Activated CD8-positive, alpha-beta T cell treated with anti-CD3 and anti-CD28 coated beads, Interleukin-2, amount 10 ng/mL, durations not matched to agents 7 days and 5 days (primary cell): Measurements from ENCODE around the gene CREB1. TPM values are rescaled to one million over a fixed set of nuclear protein-coding genes. Genes with fewer than 3 reads are reported as not detected.

ENCODE experiments used
- ATAC-seq: fragments of 150-1000 bp; cut with Tn5 transposase; one replicate; pipeline ENCODE4 v1.10.0; 2021; ENCODE audit warnings: moderate library complexity
- CTCF ChIA-PET: fragments of 350-600 bp; sonication (Branson Sonifier 250); formaldehyde crosslinking; loops from one replicate; lab custom pipeline; 2021; ENCODE audit warnings: antibody characterized with exemption; lab: Charles Lee
- POLR2A ChIA-PET: fragments of 350-600 bp; sonication (Branson Sonifier 250); formaldehyde crosslinking; loops from one replicate; lab custom pipeline; 2021; ENCODE audit warnings: antibody characterized with exemption; lab: Charles Lee
- DNase-seq: peaks from one replicate; pipeline ENCODE4 v3.0.0-alpha.2; 2020
- H3K27ac Mint-ChIP-seq: one replicate; pipeline ENCODE4 v1.8.0; 2021; ENCODE audit warnings: mild to moderate bottlenecking, mixed read lengths
- H3K27me3 Mint-ChIP-seq: one replicate; pipeline ENCODE4 v1.8.0; 2021; ENCODE audit warnings: low read depth, mixed read lengths
- H3K36me3 Mint-ChIP-seq: one replicate; pipeline ENCODE4 v1.8.0; 2021; ENCODE audit warnings: low read depth, mixed read lengths
- H3K4me1 Mint-ChIP-seq: one replicate; pipeline ENCODE4 v1.8.0; 2021; ENCODE audit warnings: low read depth, mixed read lengths
- H3K4me3 Mint-ChIP-seq: one replicate; pipeline ENCODE4 v1.8.0; 2021; ENCODE audit warnings: mild to moderate bottlenecking, mixed read lengths
- H3K9me3 Mint-ChIP-seq: one replicate; pipeline ENCODE4 v1.8.0; 2022; ENCODE audit warnings: mixed read lengths; ENCODE audit not compliant: insufficient read depth
- total RNA-seq, 2 experiments: library from RNA; stranded (reverse); gene quantifications; one replicate each; pipeline ENCODE4 v1.2.3, GENCODE V29; 2021

The CREB1 gene
- total RNA-seq, 2 experiments from 2014 or later: 87.6 to 103 TPM

GRCh38 chr2:207594264-207594663, 64.5 kb downstream of the CREB1 start:
- Mint-ChIP-seq H3K4me3 (no peak overlapping the region), H3K9me3 (peaks cover 16% of the 10 kb centered on the region), H3K27me3 (no peaks in the 10 kb centered on the region), H3K36me3 (peaks cover 61% of the 10 kb centered on the region), H3K4me1 (peaks cover 15% of the 10 kb centered on the region), H3K27ac (no peak overlapping the region)
- CTCF ChIA-PET: interaction anchor here (1.5 kb wide), 1 partner anchor 12 kb away, joined by 3 read pairs; no protein-coding TSS in a partner anchor
- DNase-seq (no peak), ATAC-seq (no peak)
- POLR2A ChIA-PET: interaction anchor here (0.6 to 0.9 kb wide), 2 partner anchors 61 to 63 kb away, joined by 3 read pairs; no protein-coding TSS in a partner anchor

GRCh38 chr2:207594731-207595130, 65.0 kb downstream of the CREB1 start:
- CTCF ChIA-PET: no interaction called here
- H3K27ac Mint-ChIP-seq: no peak overlapping the region
- H3K4me3 Mint-ChIP-seq: no peak overlapping the region
- ATAC-seq (no peak), DNase-seq (no peak)
- POLR2A ChIA-PET: interaction anchor here (0.9 kb wide), 1 partner anchor 63 kb away, joined by 3 read pairs; no protein-coding TSS in a partner anchor
- no peaks in the 10 kb centered on the region for H3K27me3 Mint-ChIP-seq
- peaks cover 61% of the 10 kb centered on the region for H3K36me3 Mint-ChIP-seq
- peaks cover 14% of the 10 kb centered on the region for H3K4me1 Mint-ChIP-seq
- peaks cover 16% of the 10 kb centered on the region for H3K9me3 Mint-ChIP-seq

GRCh38 chr2:207599636-207600035, 69.9 kb downstream of the CREB1 start:
- no peak for DNase-seq
- Mint-ChIP-seq H3K27me3 (no peaks in the 10 kb centered on the region), H3K27ac (no peak overlapping the region), H3K4me3 (no peak overlapping the region), H3K9me3 (no peaks in the 10 kb centered on the region), H3K4me1 (peaks cover 31% of the 10 kb centered on the region), H3K36me3 (peaks cover 42% of the 10 kb centered on the region)
- POLR2A ChIA-PET: interaction anchor here (0.6 kb wide), 1 partner anchor 69 kb away, joined by 3 read pairs; no protein-coding TSS in a partner anchor
- CTCF ChIA-PET: interaction anchor here (0.9 kb wide), 1 partner anchor 66 kb away, joined by 3 read pairs; no protein-coding TSS in a partner anchor
- ATAC-seq: no peak

- no peak for DNase-seq
- Mint-ChIP-seq H3K27me3 (no peaks in the 10 kb centered on the region), H3K4me3 (no peak overlapping the region), H3K36me3 (peaks cover 44% of the 10 kb centered on the region), H3K27ac (no peak overlapping the region), H3K4me1 (peaks cover 31% of the 10 kb centered on the region), H3K9me3 (no peaks in the 10 kb centered on the region)
- no peak for ATAC-seq
- CTCF ChIA-PET: no interaction called here
- POLR2A ChIA-PET: interaction anchor here (0.6 kb wide), 1 partner anchor 70 kb away, joined by 3 read pairs; no protein-coding TSS in a partner anchor
Measured at GRCh38 chr2:207600231-207600630, 70.5 kb downstream of the CREB1 start.

- ATAC-seq: no peak
- H3K4me3 Mint-ChIP-seq: no peak overlapping the region
- no peaks in the 10 kb centered on the region for H3K27me3 Mint-ChIP-seq
- H3K4me1 Mint-ChIP-seq: peaks cover 27% of the 10 kb centered on the region
- POLR2A ChIA-PET: no interaction called here
- no peak for DNase-seq
- H3K9me3 Mint-ChIP-seq: no peaks in the 10 kb centered on the region
- no peak overlapping the region for H3K27ac Mint-ChIP-seq
- H3K36me3 Mint-ChIP-seq: peaks cover 41% of the 10 kb centered on the region
- CTCF ChIA-PET: interaction anchor here (1.0 kb wide), 1 partner anchor 24 kb away, joined by 3 read pairs; no protein-coding TSS in a partner anchor
Measured at GRCh38 chr2:207601774-207602173, 72.0 kb downstream of the CREB1 start.

GRCh38 chr2:207603486-207603885, 73.7 kb downstream of the CREB1 start:
- H3K27me3 Mint-ChIP-seq: no peaks in the 10 kb centered on the region
- H3K4me1 Mint-ChIP-seq: peaks cover 27% of the 10 kb centered on the region
- ChIA-PET POLR2A (interaction anchor here (0.6 kb wide), 1 partner anchor 262 kb away, joined by 3 read pairs; no protein-coding TSS in a partner anchor), CTCF (no interaction called here)
- H3K36me3 Mint-ChIP-seq: peaks cover 44% of the 10 kb centered on the region
- DNase-seq (no peak), ATAC-seq (no peak)
- no peak overlapping the region for H3K27ac Mint-ChIP-seq
- no peak overlapping the region for H3K4me3 Mint-ChIP-seq
- H3K9me3 Mint-ChIP-seq: no peaks in the 10 kb centered on the region

DNA sequence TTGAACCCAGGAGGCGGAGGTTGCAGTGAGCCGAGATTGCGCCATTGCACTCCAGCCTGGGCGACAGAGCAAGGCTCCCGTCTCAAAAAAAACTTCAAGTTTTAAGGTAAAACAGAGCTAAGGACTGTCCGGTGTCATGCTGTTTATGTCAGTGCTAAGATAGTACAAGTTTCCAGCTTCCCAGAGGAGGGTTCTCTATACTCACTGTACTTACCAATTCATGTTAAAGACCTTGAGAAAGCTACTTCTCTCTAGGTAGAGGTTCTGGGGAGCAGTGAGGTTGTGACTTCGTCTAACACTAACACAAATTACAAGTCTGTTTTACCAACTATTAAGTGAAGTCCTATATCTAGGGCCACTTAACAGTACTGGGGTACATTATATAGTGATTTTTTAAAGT, 76.6 kb downstream of the CREB1 start:
- Mint-ChIP-seq H3K27me3 (no peaks in the 10 kb centered on the region), H3K9me3 (no peaks in the 10 kb centered on the region), H3K36me3 (peaks cover 41% of the 10 kb centered on the region), H3K4me1 (peaks cover 25% of the 10 kb centered on the region), H3K27ac (no peak overlapping the region), H3K4me3 (no peak overlapping the region)
- ATAC-seq (no peak), DNase-seq (no peak)
- CTCF ChIA-PET: no interaction called here
- POLR2A ChIA-PET: no interaction called here

DNA sequence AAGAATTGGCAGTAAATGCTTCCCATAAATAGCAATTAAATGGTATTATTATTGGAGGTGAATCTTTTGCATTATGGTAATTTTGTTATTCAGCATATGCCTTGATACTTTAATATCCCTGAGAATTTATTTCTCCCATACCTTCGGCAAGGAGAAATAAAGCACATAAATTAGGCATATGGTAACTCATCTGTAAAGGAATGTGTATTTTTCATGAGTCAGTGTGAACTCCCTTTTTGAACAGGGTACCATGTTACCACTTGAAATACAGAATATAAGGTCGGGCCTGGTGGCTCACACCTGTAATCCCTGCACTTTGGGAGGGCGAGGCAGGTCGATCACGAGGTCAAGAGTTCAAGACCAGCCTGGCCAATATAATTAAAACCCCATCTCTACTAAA, 77.1 kb downstream of the CREB1 start:
- H3K9me3 Mint-ChIP-seq: no peaks in the 10 kb centered on the region
- CTCF ChIA-PET: no interaction called here
- peaks cover 36% of the 10 kb centered on the region for H3K36me3 Mint-ChIP-seq
- no peak overlapping the region for H3K4me3 Mint-ChIP-seq
- POLR2A ChIA-PET: no interaction called here
- ATAC-seq: no peak
- H3K27me3 Mint-ChIP-seq: no peaks in the 10 kb centered on the region
- DNase-seq: no peak
- H3K4me1 Mint-ChIP-seq: peaks cover 21% of the 10 kb centered on the region
- no peak overlapping the region for H3K27ac Mint-ChIP-seq

DNA sequence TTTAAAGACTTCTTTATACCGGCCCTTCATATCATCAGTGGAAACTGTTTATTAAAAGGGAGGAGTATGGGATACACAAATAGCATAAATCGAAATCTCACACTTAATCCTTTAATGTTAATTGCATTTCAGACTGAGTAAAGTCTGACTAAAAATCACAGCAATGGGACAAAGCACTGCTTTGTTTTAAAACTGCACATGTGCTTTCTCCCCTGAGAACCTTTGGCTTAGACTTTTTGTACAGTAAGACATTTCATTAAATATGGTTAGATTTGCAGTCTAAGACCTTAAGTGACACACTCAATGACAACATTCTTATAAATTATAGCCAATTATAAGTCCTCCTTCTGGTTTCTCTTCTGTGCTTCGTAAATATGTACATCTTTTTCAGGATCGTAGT, 83.0 kb downstream of the CREB1 start:
- no peak overlapping the region for H3K27ac Mint-ChIP-seq
- CTCF ChIA-PET: no interaction called here
- POLR2A ChIA-PET: interaction anchor here (1.4 kb wide), 1 partner anchor 12 kb away, joined by 4 read pairs; the partner anchor contains the start of gene METTL21A

GRCh38 chr2:207614824-207615223, 85.1 kb downstream of the CREB1 start:
- ChIA-PET POLR2A (interaction anchor here (1.0 kb wide), 1 partner anchor 11 kb away, joined by 3 read pairs; no protein-coding TSS in a partner anchor), CTCF (no interaction called here)
- Mint-ChIP-seq H3K27me3 (no peaks in the 10 kb centered on the region), H3K4me1 (peaks cover 9% of the 10 kb centered on the region), H3K4me3 (no peak overlapping the region), H3K9me3 (no peaks in the 10 kb centered on the region), H3K36me3 (peaks cover 39% of the 10 kb centered on the region), H3K27ac (no peak overlapping the region)
- DNase-seq (no peak), ATAC-seq (no peak)

More for the DNA sequence above, 83.0 kb downstream of the CREB1 start:
- H3K4me1 Mint-ChIP-seq: peaks cover 4% of the 10 kb centered on the region
- ATAC-seq (no peak), DNase-seq (no peak)
- H3K4me3 Mint-ChIP-seq: no peak overlapping the region
- no peaks in the 10 kb centered on the region for H3K27me3 Mint-ChIP-seq
- H3K36me3 Mint-ChIP-seq: peaks cover 47% of the 10 kb centered on the region
- no peaks in the 10 kb centered on the region for H3K9me3 Mint-ChIP-seq

DNA sequence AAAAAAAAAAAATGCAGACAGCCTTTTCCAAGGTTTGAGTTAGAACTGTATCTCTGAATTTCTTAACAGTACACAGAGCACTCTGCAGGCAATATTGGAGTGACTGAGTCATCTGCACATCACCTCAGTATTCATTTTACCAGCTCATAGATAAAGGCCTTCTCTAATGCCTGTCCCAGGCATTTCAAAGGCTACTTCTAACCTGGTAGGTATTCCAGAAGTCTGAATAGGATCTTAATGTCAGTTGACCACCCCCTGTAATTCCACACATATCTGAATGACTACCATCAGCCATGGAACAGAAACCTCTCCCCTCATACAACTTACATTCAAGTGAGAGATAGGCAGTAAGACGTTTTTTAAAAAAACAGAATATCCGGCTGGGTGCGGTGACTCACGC, 86.4 kb downstream of the CREB1 start:
- H3K9me3 Mint-ChIP-seq: no peaks in the 10 kb centered on the region
- ATAC-seq (no peak), DNase-seq (no peak)
- H3K27me3 Mint-ChIP-seq: no peaks in the 10 kb centered on the region
- CTCF ChIA-PET: no interaction called here
- POLR2A ChIA-PET: no interaction called here
- H3K27ac Mint-ChIP-seq: no peak overlapping the region
- H3K4me1 Mint-ChIP-seq: peaks cover 20% of the 10 kb centered on the region
- no peak overlapping the region for H3K4me3 Mint-ChIP-seq
- H3K36me3 Mint-ChIP-seq: peaks cover 49% of the 10 kb centered on the region

DNA sequence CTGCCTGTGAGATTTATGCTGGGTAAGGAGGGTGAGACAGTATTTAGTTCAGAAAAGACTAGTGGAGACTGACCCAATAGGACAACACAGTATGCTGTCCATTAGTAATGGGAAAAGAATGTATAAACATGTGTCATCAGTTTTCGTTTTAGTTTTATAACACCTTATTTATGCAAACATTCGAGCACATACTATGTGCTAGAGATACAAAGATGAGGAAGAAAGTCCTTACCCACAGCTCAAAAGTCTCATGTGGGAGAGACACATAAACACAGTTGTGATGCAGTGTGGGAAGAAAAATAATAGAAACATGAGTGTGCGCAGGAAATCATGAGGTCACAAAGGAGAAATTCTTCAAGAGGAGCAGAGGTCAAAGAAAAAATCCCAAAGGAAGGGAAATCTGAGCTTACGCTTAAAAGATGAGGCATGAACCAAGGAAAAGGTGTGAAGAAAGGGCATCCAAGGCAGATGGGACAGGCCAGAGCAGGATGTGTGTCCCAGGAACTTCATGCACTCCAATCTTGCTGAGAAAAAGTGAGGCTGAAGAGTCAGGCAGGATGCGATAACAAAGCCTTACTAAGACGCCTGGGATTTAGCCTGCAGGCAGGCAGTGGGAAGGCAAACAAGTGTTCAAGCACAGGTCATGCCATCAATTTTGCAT, 87.4 kb downstream of the CREB1 start:
- ATAC-seq (no peak), DNase-seq (no peak)
- POLR2A ChIA-PET: interaction anchor here (1.0 kb wide), 1 partner anchor 8 kb away, joined by 3 read pairs; the partner anchor contains the start of gene METTL21A
- peaks cover 56% of the 10 kb centered on the region for H3K36me3 Mint-ChIP-seq
- H3K4me3 Mint-ChIP-seq: no peak overlapping the region
- peaks cover 29% of the 10 kb centered on the region for H3K4me1 Mint-ChIP-seq
- no peaks in the 10 kb centered on the region for H3K27me3 Mint-ChIP-seq
- no peaks in the 10 kb centered on the region for H3K9me3 Mint-ChIP-seq
- CTCF ChIA-PET: interaction anchor here (0.5 kb wide), 1 partner anchor 44 kb away, joined by 3 read pairs; no protein-coding TSS in a partner anchor
- no peak overlapping the region for H3K27ac Mint-ChIP-seq
